Ishikawa (cell line): Measurements from ENCODE around the gene ZNF428.

Source experiments
- CEBPB ChIP-seq: IDR thresholded peaks from 2 replicates; pipeline ENCODE4 v1.6.1; 2012
- EP300 ChIP-seq: IDR thresholded peaks from 2 replicates; pipeline ENCODE4 v1.6.1; 2012; ENCODE audit warnings: borderline replicate concordance
- FOXM1 ChIP-seq: IDR thresholded peaks from 2 replicates; pipeline ENCODE4 v1.6.1; 2012; ENCODE audit warnings: low read depth, borderline replicate concordance
- NFIC ChIP-seq: IDR thresholded peaks from 2 replicates; pipeline ENCODE4 v1.6.1; 2012
- RAD21 ChIP-seq: IDR thresholded peaks from 2 replicates; pipeline ENCODE4 v1.6.1; 2012; ENCODE audit warnings: low read depth
- REST ChIP-seq: IDR thresholded peaks from 2 replicates; pipeline ENCODE4 v1.6.1; 2012; ENCODE audit warnings: low read depth, mild to moderate bottlenecking
- TAF1 ChIP-seq: IDR thresholded peaks from 2 replicates; pipeline ENCODE4 v1.6.1; 2012; ENCODE audit warnings: low read depth, mild to moderate bottlenecking
- TCF12 ChIP-seq: IDR thresholded peaks from 2 replicates; pipeline ENCODE4 v1.6.1; 2012; ENCODE audit warnings: low read depth
- TEAD4 ChIP-seq: IDR thresholded peaks from 2 replicates; pipeline ENCODE4 v1.6.1; 2012
- USF1 ChIP-seq: IDR thresholded peaks from 2 replicates; pipeline ENCODE4 v1.6.1; 2012
- ZBTB7A ChIP-seq: IDR thresholded peaks from 2 replicates; pipeline ENCODE4 v1.6.1; 2012; ENCODE audit warnings: low read depth
- TF ChIP-seq, protein P1 (sequence below): IDR thresholded peaks from 2 replicates; pipeline ENCODE4 v1.6.1; 2012

GRCh38 chr19:43624933-43625332 is 5.5 kb upstream of the ZNF428 start:
- TF ChIP-seq TAF1 (no peak), EP300 (no peak), REST (no peak), RAD21 (no peak), TEAD4 (no peak), CEBPB (no peak), ZBTB7A (no peak), FOXM1 (no peak), TCF12 (no peak), USF1 (no peak), NFIC (no peak)
- TF ChIP-seq, protein P1, sequence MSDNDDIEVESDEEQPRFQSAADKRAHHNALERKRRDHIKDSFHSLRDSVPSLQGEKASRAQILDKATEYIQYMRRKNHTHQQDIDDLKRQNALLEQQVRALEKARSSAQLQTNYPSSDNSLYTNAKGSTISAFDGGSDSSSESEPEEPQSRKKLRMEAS, result no peak
